GM23248 (cell line): Measurements from ENCODE around the gene TAF1C. TPM values are rescaled to one million over a fixed set of nuclear protein-coding genes. Genes with fewer than 3 reads are reported as not detected.
"Not testable (repeated sequence)": the region's sequence is repeated elsewhere in the genome, so short reads cannot be mapped to it uniquely, and the experiment has no call there.

Experiments used
- DNase-seq: peaks from one replicate; pipeline ENCODE4 v3.0.0-alpha.2; 2015
- H2AFZ ChIP-seq: fragments of 200-600 bp; sonication (generic); 2 replicates; pipeline ENCODE4 v1.6.1; 2016; ENCODE audit warnings: antibody characterized with exemption
- H3F3A ChIP-seq: fragments of 200-600 bp; sonication (generic); 2 replicates; pipeline ENCODE4 v1.6.1; 2016; ENCODE audit warnings: mild to moderate bottlenecking, antibody characterized with exemption, mixed run types; ENCODE audit not compliant: insufficient read depth
- H3K27ac ChIP-seq: fragments of 200-600 bp; sonication (generic); 2 replicates; pipeline ENCODE4 v1.5.1; 2016; ENCODE audit warnings: mild to moderate bottlenecking
- H3K27me3 ChIP-seq: fragments of 200-600 bp; sonication (generic); replicated peaks from 2 replicates; pipeline ENCODE4 v1.6.1; 2016; ENCODE audit warnings: mild to moderate bottlenecking; ENCODE audit not compliant: insufficient read depth
- H3K36me3 ChIP-seq: fragments of 200-600 bp; sonication (generic); 2 replicates; pipeline ENCODE4 v1.6.1; 2016; ENCODE audit warnings: low read depth, mild to moderate bottlenecking
- H3K4me1 ChIP-seq: fragments of 200-600 bp; sonication (generic); 2 replicates; pipeline ENCODE4 v1.6.1; 2016; ENCODE audit warnings: mild to moderate bottlenecking; ENCODE audit not compliant: insufficient read depth
- H3K4me2 ChIP-seq: fragments of 200-600 bp; sonication (generic); one replicate; pipeline ENCODE4 v1.6.1; 2016; ENCODE audit warnings: mild to moderate bottlenecking; ENCODE audit not compliant: unreplicated experiment
- H3K4me3 ChIP-seq: fragments of 200-600 bp; sonication (generic); 2 replicates; pipeline ENCODE4 v1.5.1; 2016; ENCODE audit warnings: mild to moderate bottlenecking
- H3K79me2 ChIP-seq: fragments of 200-600 bp; sonication (generic); 2 replicates; pipeline ENCODE4 v1.6.1; 2016; ENCODE audit warnings: mild to moderate bottlenecking; ENCODE audit not compliant: insufficient read depth
- H3K9ac ChIP-seq: fragments of 200-600 bp; sonication (generic); 2 replicates; pipeline ENCODE4 v1.6.1; 2016; ENCODE audit warnings: mild to moderate bottlenecking
- H3K9me2 ChIP-seq: fragments of 200-600 bp; sonication (generic); 2 replicates; pipeline ENCODE4 v1.6.1; 2016; ENCODE audit warnings: mixed run types, mild to moderate bottlenecking, moderate library complexity; ENCODE audit not compliant: insufficient read depth
- H3K9me3 ChIP-seq: fragments of 200-600 bp; sonication (generic); one replicate; pipeline ENCODE4 v1.6.1; 2017; ENCODE audit warnings: low read depth
- H4K20me1 ChIP-seq: fragments of 200-600 bp; sonication (generic); 2 replicates; pipeline ENCODE4 v1.6.0; 2016; ENCODE audit not compliant: insufficient read depth
- EZH2 ChIP-seq: fragments of 200-600 bp; sonication (generic); IDR thresholded peaks from 2 replicates; pipeline ENCODE4 v1.6.1; 2018; ENCODE audit warnings: antibody characterized with exemption, mild to moderate bottlenecking; ENCODE audit not compliant: insufficient read depth, poor library complexity, severe bottlenecking
- EZH2phosphoT487 ChIP-seq: fragments of 200-600 bp; sonication (generic); IDR thresholded peaks from 2 replicates; pipeline ENCODE4 v1.6.1; 2018; ENCODE audit warnings: antibody characterized with exemption, moderate library complexity, mild to moderate bottlenecking, low read depth; ENCODE audit not compliant: insufficient read depth
- WGBS, 2 experiments: methylation state at CpG; one replicate each; pipeline ENCODE4 v1.1.6; 2015 to 2017; ENCODE audit warnings: low lambda C conversion rate in 2 of 2, low coverage in 1 of 2; ENCODE audit errors: missing lambda C conversion rate in 2 of 2; 5-methylcytosine and 5-hydroxymethylcytosine counted together
- in situ Hi-C: fragments of 300-500 bp; cut with MboI; formaldehyde crosslinking; loops from 2 replicates; pipeline ENCODE4 v1.15.0; 2020
- polyA plus RNA-seq: library from polyadenylated mRNA; unstranded; fragments of >200 nt; fragmentation: Nextera tagmentation; extraction: Ambion mirVana; gene quantifications from 2 replicates; pipeline ENCODE4 v1.2.1, GENCODE V29; 2016
- total RNA-seq: library from RNA; depleted of rRNA; stranded (reverse); fragments of >200 nt; shearing (Covaris generic); gene quantifications from 2 replicates; pipeline ENCODE4 v1.2.3, GENCODE V29; 2014

Gene TAF1C
- total and polyA plus RNA-seq, 2 experiments from 2014 or later: 18.1 to 31.5 TPM

DNA sequence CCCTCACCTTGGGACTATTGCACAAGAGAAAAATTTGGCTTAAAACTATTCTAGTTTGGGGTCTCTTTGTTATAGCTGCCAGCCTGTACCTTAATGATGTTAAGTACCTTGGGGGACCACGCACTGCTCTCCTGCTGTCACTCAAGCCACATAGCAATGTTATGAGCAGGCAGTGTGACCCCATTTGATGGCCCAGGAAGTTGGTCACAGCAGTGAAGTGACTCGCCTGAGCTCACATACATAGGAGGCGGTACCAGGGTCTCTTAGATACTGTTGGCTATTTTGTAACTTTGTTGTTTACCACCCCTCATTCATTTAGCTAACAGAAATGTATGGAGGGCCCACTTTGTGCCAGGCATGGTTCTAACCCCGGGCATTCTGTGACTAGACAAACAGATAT is 36.6 kb upstream of the TAF1C start:
- 86 to 89% methylated on average over 4 of the region's 4 CpGs for WGBS, 2 experiments
- no peaks in the 10 kb centered on the region for H3K36me3 ChIP-seq
- DNase-seq: peak; percentile 15
- no peak overlapping the region for H3K4me2 ChIP-seq
- no peaks in the 10 kb centered on the region for H3K9me3 ChIP-seq
- H3K9ac ChIP-seq: no peak overlapping the region
- no peak overlapping the region for H3K4me3 ChIP-seq
- no peaks in the 10 kb centered on the region for H3K79me2 ChIP-seq
- in situ Hi-C loops: no loop called here
- no peaks in the 10 kb centered on the region for H4K20me1 ChIP-seq
- no peaks in the 10 kb centered on the region; the same call in 1 of the 2 replicates for H3K27me3 ChIP-seq
- H3F3A ChIP-seq: no peaks in the 10 kb centered on the region
- H3K9me2 ChIP-seq: no peaks in the 10 kb centered on the region
- TF ChIP-seq EZH2 (no peak), EZH2phosphoT487 (no peak)
- no peak overlapping the region for H3K27ac ChIP-seq
- H3K4me1 ChIP-seq: peaks cover 8% of the 10 kb centered on the region; the same call in 1 of the 2 replicates
- no peak overlapping the region for H2AFZ ChIP-seq

DNA sequence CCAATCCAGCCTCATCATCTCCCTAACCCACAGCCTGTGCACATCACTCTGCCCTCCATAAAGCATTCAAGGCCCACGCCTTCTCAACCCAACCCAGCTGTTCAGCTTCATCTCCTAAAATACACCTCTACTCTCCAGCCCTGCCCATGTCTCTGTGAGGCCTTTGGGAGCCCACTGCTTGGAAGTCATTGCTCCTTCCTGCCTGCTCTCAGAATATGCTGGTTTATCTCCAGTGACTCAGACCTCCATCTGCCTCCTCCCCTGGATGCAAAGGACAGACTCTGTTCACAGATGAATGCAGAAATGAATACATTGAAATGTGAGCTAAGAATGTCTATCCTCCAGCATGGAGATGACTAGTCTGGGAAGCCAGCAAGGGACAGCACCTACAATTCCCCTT is 34.0 kb upstream of the TAF1C start:
- DNase-seq: peak; percentile 55
- H3K36me3 ChIP-seq: no peaks in the 10 kb centered on the region
- WGBS, 2 experiments: 74 to 90% methylated on average over 1 of the region's 1 CpG
- H2AFZ ChIP-seq: no peak overlapping the region
- H3F3A ChIP-seq: no peaks in the 10 kb centered on the region
- no peak overlapping the region for H3K4me3 ChIP-seq
- no peaks in the 10 kb centered on the region for H4K20me1 ChIP-seq
- no peak for TF ChIP-seq EZH2
- TF ChIP-seq EZH2phosphoT487: no peak
- H3K9me3 ChIP-seq: no peaks in the 10 kb centered on the region
- H3K79me2 ChIP-seq: no peaks in the 10 kb centered on the region
- H3K27me3 ChIP-seq: no peaks in the 10 kb centered on the region; the same call in 1 of the 2 replicates
- H3K9ac ChIP-seq: no peak overlapping the region
- H3K4me1 ChIP-seq: no peaks in the 10 kb centered on the region
- H3K4me2 ChIP-seq: no peak overlapping the region
- H3K27ac ChIP-seq: no peak overlapping the region
- no peaks in the 10 kb centered on the region for H3K9me2 ChIP-seq
- in situ Hi-C loops: no loop called here

DNA sequence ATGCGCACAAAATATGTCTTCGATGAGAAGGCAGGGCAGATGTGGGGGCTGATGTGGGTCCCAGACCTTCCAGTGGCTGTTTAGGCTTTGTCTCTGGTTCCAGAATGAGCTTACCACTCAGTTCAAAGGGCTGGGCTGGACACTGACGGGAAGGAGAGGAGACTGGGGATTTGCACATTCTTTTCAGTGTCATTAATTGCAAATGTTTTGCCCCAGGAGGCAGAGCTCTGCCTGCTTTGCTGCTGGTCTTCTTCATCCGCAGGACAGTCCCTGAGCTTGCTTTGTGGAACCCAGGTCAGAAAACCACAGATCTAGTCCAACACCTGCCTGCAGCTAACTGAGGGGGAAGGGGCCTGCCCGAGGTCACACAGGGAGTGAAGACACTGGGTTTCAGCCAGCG is 32.1 kb upstream of the TAF1C start:
- no peak overlapping the region for H3K4me2 ChIP-seq
- H3K9me2 ChIP-seq: no peaks in the 10 kb centered on the region
- H3K27me3 ChIP-seq: no peaks in the 10 kb centered on the region; the same call in 1 of the 2 replicates
- H3K36me3 ChIP-seq: no peaks in the 10 kb centered on the region
- H4K20me1 ChIP-seq: no peaks in the 10 kb centered on the region
- no peak for DNase-seq
- in situ Hi-C loops: no loop called here
- H3K9me3 ChIP-seq: no peaks in the 10 kb centered on the region
- H2AFZ ChIP-seq: no peak overlapping the region
- no peak overlapping the region for H3K27ac ChIP-seq
- no peaks in the 10 kb centered on the region for H3K4me1 ChIP-seq
- H3K79me2 ChIP-seq: no peaks in the 10 kb centered on the region
- no peak overlapping the region for H3K4me3 ChIP-seq
- H3K9ac ChIP-seq: no peak overlapping the region
- 47 to 50% methylated on average over 6 of the region's 6 CpGs for WGBS, 2 experiments
- TF ChIP-seq EZH2 (no peak), EZH2phosphoT487 (no peak)
- no peaks in the 10 kb centered on the region for H3F3A ChIP-seq

DNA sequence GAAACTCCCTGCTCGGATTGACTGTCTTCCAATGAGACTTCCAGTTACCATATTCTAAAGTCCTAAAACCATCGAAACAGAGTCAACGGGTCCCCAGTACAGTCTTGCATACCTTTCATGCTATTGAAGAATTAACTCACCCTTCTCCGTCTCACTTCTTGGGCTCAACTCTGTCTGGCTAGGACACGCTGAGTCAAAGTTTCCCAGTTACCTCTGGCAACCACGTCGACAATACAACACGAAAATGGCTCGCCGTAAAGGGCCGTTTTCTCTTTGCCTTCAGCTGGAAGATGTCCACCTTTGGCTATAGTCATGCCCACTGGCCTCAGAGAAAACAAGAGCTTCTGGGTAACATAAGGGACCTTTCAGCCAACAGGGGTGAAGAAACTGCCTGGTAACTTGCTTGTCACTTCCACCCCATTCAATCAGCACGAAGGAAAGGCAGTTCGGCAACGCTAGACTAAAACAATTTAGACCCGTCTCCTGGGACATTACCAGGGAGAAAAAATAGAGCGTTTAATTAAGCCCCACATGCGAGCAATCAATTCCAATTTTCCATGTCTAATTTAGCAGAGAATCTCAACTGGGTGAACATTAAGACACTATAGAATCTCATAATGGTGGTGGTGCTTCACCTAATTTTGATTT is 31.4 kb upstream of the TAF1C start:
- Histone ChIP-seq H3K9ac (no peak overlapping the region), H2AFZ (no peak overlapping the region), H3K9me2 (no peaks in the 10 kb centered on the region), H3K4me3 (no peak overlapping the region), H3K4me2 (no peak overlapping the region), H3K27ac (no peak overlapping the region), H3F3A (no peaks in the 10 kb centered on the region), H4K20me1 (no peaks in the 10 kb centered on the region), H3K36me3 (no peaks in the 10 kb centered on the region), H3K4me1 (no peaks in the 10 kb centered on the region), H3K9me3 (no peaks in the 10 kb centered on the region), H3K27me3 (no peaks in the 10 kb centered on the region; the same call in 1 of the 2 replicates), H3K79me2 (no peaks in the 10 kb centered on the region)
- TF ChIP-seq EZH2phosphoT487 (no peak), EZH2 (no peak)
- WGBS, 2 experiments: 56 to 59% methylated on average over 17 of the region's 17 CpGs
- no peak for DNase-seq
- in situ Hi-C loops: no loop called here

DNA sequence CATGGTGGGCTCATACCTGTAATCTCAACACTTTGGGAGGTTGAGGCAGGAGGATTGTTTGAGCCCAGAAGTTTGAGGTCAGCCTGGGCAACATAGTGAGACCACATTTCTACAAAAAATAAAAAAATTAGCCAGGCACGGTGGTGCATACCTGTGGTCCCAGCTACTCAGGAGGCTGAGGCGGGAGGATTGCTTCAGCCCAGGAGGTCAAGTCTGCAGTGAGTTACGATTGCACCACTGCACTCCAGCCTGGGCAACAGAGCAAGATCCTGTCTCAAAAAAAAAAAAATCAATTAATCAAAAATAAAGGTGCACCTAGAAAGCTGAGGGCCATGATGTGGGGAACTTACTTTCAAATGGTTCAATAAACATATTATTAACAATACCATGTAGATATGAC is 29.3 kb upstream of the TAF1C start:
- not testable (repeated sequence) for H3K27me3 ChIP-seq
- 58 to 65% methylated on average over 3 of the region's 3 CpGs for WGBS, 2 experiments

More for the DNA sequence above, 29.3 kb upstream of the TAF1C start:
- H2AFZ ChIP-seq, H4K20me1 ChIP-seq, H3K4me1 ChIP-seq, H3K9me2 ChIP-seq, H3F3A ChIP-seq, H3K36me3 ChIP-seq, DNase-seq, in situ Hi-C loops, H3K9me3 ChIP-seq, H3K27ac ChIP-seq, H3K9ac ChIP-seq, H3K4me2 ChIP-seq, H3K79me2 ChIP-seq, H3K4me3 ChIP-seq: not testable (repeated sequence)
